ENCODE results near the gene VPS37C. TPM values are rescaled to one million over a fixed set of nuclear protein-coding genes. Genes with fewer than 3 reads are reported as not detected.
A peak's percentile ranks its signal among the peaks of the same experiment; 100 is the strongest.

VPS37C gene
- polyA plus RNA-seq, 2 donors: 14.7 to 18.6 TPM

- peaks cover 5 to 38% of the 10 kb centered on the region in 2 donors for H3K36me3 ChIP-seq (ENCODE audit: control insufficient read depth in 2 of 2, insufficient read depth in 2 of 2, low read length in 1 of 2)
- WGBS, 2 donors: 90 to 95% methylated on average over 8 of the region's 8 CpGs
- no peaks in the 10 kb centered on the region for H3K27me3 ChIP-seq (ENCODE audit: control insufficient read depth in 1 of 2, insufficient read depth in 2 of 2, low read length in 2 of 2)
- H3K4me1 ChIP-seq (ENCODE audit: control insufficient read depth in 2 of 2, insufficient read depth in 2 of 2, low read length in 1 of 2): peaks cover 3 to 4% of the 10 kb centered on the region in 2 donors
- H3K4me3 ChIP-seq (ENCODE audit: low read depth in 1 of 2, low read length in 2 of 2): no peak overlapping the region
- H3K9me3 ChIP-seq (ENCODE audit: control insufficient read depth in 2 of 2, insufficient read depth in 1 of 2, low read depth in 1 of 2, low read length in 1 of 2): no peaks in the 10 kb centered on the region
- no peak overlapping the region for H3K27ac ChIP-seq (ENCODE audit: low read depth in 2 of 2, low read length in 1 of 2)
Observed at GRCh38 chr11:61131186-61131585, 30.0 kb downstream of the VPS37C start.

GRCh38 chr11:61129639-61130523 is 31.3 kb downstream of the VPS37C start:
- Histone ChIP-seq H3K4me3 (ENCODE audit: low read depth in 1 of 2, low read length in 2 of 2) (peak overlapping the region in 1 of 2 donors; percentile 25), H3K36me3 (ENCODE audit: control insufficient read depth in 2 of 2, insufficient read depth in 2 of 2, low read length in 1 of 2) (peaks cover 5 to 38% of the 10 kb centered on the region in 2 donors)
- WGBS, 2 donors: 23 to 25% methylated on average over 33 of the region's 33 CpGs

DNA sequence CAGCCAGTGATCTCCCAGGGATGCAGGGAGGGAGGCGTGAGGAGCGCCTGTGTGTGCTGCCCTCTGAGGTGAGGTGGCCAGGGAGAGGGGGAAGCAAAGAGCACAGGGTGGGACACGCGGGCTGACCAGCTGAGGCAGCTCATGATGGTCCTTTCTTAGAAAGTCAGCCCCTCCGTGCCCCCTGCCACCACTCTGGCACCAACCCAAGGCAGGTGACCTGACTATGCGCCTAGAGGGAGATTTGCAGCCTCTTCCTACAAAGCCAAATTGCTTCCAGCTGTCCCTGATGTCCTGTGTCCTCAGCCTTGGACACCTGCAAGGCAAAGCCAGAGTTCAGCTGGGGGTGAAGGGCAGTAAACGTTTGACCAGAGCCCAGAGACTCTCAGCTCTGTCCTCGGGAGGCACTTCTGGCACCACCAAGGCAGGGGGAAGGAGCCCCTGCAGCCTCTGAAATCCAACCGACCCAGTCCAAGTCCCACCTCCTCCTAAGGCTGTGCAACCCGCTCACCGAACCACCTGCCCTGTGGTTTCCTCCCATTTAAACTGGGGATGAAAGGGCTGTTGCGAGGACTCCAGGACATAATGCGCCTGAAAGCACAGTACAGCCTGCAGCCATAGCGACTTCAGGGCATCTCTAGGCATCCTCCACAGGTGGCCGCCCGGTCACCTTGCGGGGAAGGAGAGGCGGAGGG is 32.1 kb downstream of the VPS37C start:
- Histone ChIP-seq H3K27me3 (ENCODE audit: control insufficient read depth in 1 of 2, insufficient read depth in 2 of 2, low read length in 2 of 2) (no peaks in the 10 kb centered on the region), H3K27ac (ENCODE audit: low read depth in 2 of 2, low read length in 1 of 2) (no peak overlapping the region), H3K4me3 (ENCODE audit: low read depth in 1 of 2, low read length in 2 of 2) (no peak overlapping the region), H3K9me3 (ENCODE audit: control insufficient read depth in 2 of 2, insufficient read depth in 1 of 2, low read depth in 1 of 2, low read length in 1 of 2) (no peaks in the 10 kb centered on the region), H3K4me1 (ENCODE audit: control insufficient read depth in 2 of 2, insufficient read depth in 2 of 2, low read length in 1 of 2) (peaks cover 3 to 4% of the 10 kb centered on the region in 2 donors), H3K36me3 (ENCODE audit: control insufficient read depth in 2 of 2, insufficient read depth in 2 of 2, low read length in 1 of 2) (peaks cover 5 to 31% of the 10 kb centered on the region in 2 donors)
- 81 to 84% methylated on average over 18 of the region's 18 CpGs for WGBS, 2 donors

More at GRCh38 chr11:61129639-61130523, 31.3 kb downstream of the VPS37C start:
- Histone ChIP-seq H3K9me3 (ENCODE audit: control insufficient read depth in 2 of 2, insufficient read depth in 1 of 2, low read depth in 1 of 2, low read length in 1 of 2) (no peaks in the 10 kb centered on the region), H3K27me3 (ENCODE audit: control insufficient read depth in 1 of 2, insufficient read depth in 2 of 2, low read length in 2 of 2) (no peaks in the 10 kb centered on the region), H3K4me1 (ENCODE audit: control insufficient read depth in 2 of 2, insufficient read depth in 2 of 2, low read length in 1 of 2) (peaks cover 3 to 4% of the 10 kb centered on the region in 2 donors), H3K27ac (ENCODE audit: low read depth in 2 of 2, low read length in 1 of 2) (peak overlapping the region; percentile 56 to 64)

GRCh38 chr11:61127991-61128390 is 33.2 kb downstream of the VPS37C start:
- 76 to 80% methylated on average over 9 of the region's 9 CpGs for WGBS, 2 donors
- Histone ChIP-seq H3K9me3 (ENCODE audit: control insufficient read depth in 2 of 2, insufficient read depth in 1 of 2, low read depth in 1 of 2, low read length in 1 of 2) (no peaks in the 10 kb centered on the region), H3K27me3 (ENCODE audit: control insufficient read depth in 1 of 2, insufficient read depth in 2 of 2, low read length in 2 of 2) (no peaks in the 10 kb centered on the region), H3K4me1 (ENCODE audit: control insufficient read depth in 2 of 2, insufficient read depth in 2 of 2, low read length in 1 of 2) (peaks cover 3 to 4% of the 10 kb centered on the region in 2 donors), H3K27ac (ENCODE audit: low read depth in 2 of 2, low read length in 1 of 2) (no peak overlapping the region), H3K36me3 (ENCODE audit: control insufficient read depth in 2 of 2, insufficient read depth in 2 of 2, low read length in 1 of 2) (peaks cover 5 to 23% of the 10 kb centered on the region in 2 donors), H3K4me3 (ENCODE audit: low read depth in 1 of 2, low read length in 2 of 2) (no peak overlapping the region)

GRCh38 chr11:61126256-61126655 is 35.0 kb downstream of the VPS37C start:
- H3K9me3 ChIP-seq (ENCODE audit: control insufficient read depth in 2 of 2, insufficient read depth in 1 of 2, low read depth in 1 of 2, low read length in 1 of 2): no peaks in the 10 kb centered on the region
- no peak overlapping the region for H3K27ac ChIP-seq (ENCODE audit: low read depth in 2 of 2, low read length in 1 of 2)
- peaks cover 1 to 13% of the 10 kb centered on the region in 2 donors for H3K36me3 ChIP-seq (ENCODE audit: control insufficient read depth in 2 of 2, insufficient read depth in 2 of 2, low read length in 1 of 2)
- WGBS, 2 donors: 67% methylated on average over 14 of the region's 14 CpGs
- H3K27me3 ChIP-seq (ENCODE audit: control insufficient read depth in 1 of 2, insufficient read depth in 2 of 2, low read length in 2 of 2): no peaks in the 10 kb centered on the region
- H3K4me1 ChIP-seq (ENCODE audit: control insufficient read depth in 2 of 2, insufficient read depth in 2 of 2, low read length in 1 of 2): peaks cover 4 to 6% of the 10 kb centered on the region in 2 donors
- H3K4me3 ChIP-seq (ENCODE audit: low read depth in 1 of 2, low read length in 2 of 2): no peak overlapping the region

DNA sequence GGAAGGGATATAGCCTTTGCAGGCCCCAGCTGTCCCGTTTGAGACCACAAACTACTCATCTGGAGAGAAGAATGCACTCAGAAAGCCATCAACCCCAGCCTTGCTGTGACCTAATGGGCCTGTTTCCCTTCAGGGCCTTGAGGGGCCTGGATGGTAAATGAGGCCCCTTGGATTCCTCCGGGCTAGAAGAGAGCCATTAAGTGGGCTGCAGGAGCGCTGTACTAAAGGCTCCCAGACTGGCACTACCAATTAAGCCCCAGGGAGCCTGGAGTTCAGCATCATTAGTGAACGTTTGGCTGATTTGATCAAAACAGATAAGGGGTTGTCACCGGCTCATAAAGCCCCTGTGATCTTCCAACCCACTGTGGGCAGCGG is 35.9 kb downstream of the VPS37C start:
- 79 to 80% methylated on average over 6 of the region's 6 CpGs for WGBS, 2 donors
- Histone ChIP-seq H3K4me1 (ENCODE audit: control insufficient read depth in 2 of 2, insufficient read depth in 2 of 2, low read length in 1 of 2) (peaks cover 8 to 10% of the 10 kb centered on the region in 2 donors), H3K27ac (ENCODE audit: low read depth in 2 of 2, low read length in 1 of 2) (no peak overlapping the region), H3K27me3 (ENCODE audit: control insufficient read depth in 1 of 2, insufficient read depth in 2 of 2, low read length in 2 of 2) (no peaks in the 10 kb centered on the region), H3K4me3 (ENCODE audit: low read depth in 1 of 2, low read length in 2 of 2) (no peak overlapping the region), H3K36me3 (ENCODE audit: control insufficient read depth in 2 of 2, insufficient read depth in 2 of 2, low read length in 1 of 2) (peaks cover 0 to 9% of the 10 kb centered on the region in 2 donors), H3K9me3 (ENCODE audit: control insufficient read depth in 2 of 2, insufficient read depth in 1 of 2, low read depth in 1 of 2, low read length in 1 of 2) (no peaks in the 10 kb centered on the region)

- whole genome bisulfite sequencing, 2 donors: 82 to 88% methylated on average over 17 of the region's 17 CpGs
- Histone ChIP-seq H3K27me3 (ENCODE audit: control insufficient read depth in 1 of 2, insufficient read depth in 2 of 2, low read length in 2 of 2) (no peaks in the 10 kb centered on the region), H3K4me1 (ENCODE audit: control insufficient read depth in 2 of 2, insufficient read depth in 2 of 2, low read length in 1 of 2) (peaks cover 8 to 10% of the 10 kb centered on the region in 2 donors), H3K4me3 (ENCODE audit: low read depth in 1 of 2, low read length in 2 of 2) (no peak overlapping the region), H3K9me3 (ENCODE audit: control insufficient read depth in 2 of 2, insufficient read depth in 1 of 2, low read depth in 1 of 2, low read length in 1 of 2) (no peaks in the 10 kb centered on the region), H3K36me3 (ENCODE audit: control insufficient read depth in 2 of 2, insufficient read depth in 2 of 2, low read length in 1 of 2) (peaks cover 0 to 9% of the 10 kb centered on the region in 2 donors), H3K27ac (ENCODE audit: low read depth in 2 of 2, low read length in 1 of 2) (no peak overlapping the region)
Observed at GRCh38 chr11:61124574-61125309, 36.5 kb downstream of the VPS37C start.

DNA sequence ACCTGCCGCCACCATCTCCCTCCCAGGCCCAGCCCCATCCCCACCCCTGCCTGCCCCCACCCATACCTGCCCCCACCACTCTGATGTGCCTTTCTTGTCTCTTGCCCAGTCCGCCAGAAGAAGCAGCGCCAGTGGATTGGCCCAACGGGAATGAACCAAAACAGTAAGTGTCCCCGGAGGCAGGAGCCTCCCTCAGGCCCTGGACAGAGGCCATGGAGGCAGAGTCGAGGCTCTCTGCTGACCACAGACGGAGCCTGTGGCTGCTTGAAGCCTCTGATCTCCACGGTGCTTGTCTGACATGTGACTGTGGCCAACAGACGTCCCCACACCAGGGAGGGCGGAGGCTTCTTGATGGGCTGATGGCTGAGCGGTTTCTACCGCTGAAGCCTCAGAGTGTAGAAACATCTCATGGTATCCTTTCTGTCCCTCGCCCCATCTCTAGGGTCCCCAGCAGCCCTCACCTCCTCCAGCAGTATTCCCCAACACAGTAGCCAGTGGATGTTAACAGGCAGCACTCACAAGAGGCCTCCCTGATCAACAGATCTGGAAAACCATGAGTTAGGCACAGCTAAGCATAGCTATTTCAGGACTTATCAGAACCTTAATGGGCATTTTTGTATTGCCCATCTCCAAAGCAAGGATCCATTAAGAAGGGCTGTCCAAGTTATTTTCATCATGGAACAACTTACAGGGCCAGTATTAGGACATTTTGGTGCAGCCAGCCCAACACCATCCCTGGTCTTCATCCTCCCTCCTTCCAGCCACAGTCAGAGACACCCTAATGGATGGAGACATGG is 37.3 kb downstream of the VPS37C start:
- 72 to 80% methylated on average over 13 of the region's 13 CpGs for WGBS, 2 donors
- no peak overlapping the region for H3K4me3 ChIP-seq (ENCODE audit: low read depth in 1 of 2, low read length in 2 of 2)
- H3K4me1 ChIP-seq (ENCODE audit: control insufficient read depth in 2 of 2, insufficient read depth in 2 of 2, low read length in 1 of 2): peaks cover 6 to 8% of the 10 kb centered on the region in 2 donors
- H3K27ac ChIP-seq (ENCODE audit: low read depth in 2 of 2, low read length in 1 of 2): no peak overlapping the region
- no peaks in the 10 kb centered on the region for H3K9me3 ChIP-seq (ENCODE audit: control insufficient read depth in 2 of 2, insufficient read depth in 1 of 2, low read depth in 1 of 2, low read length in 1 of 2)
- no peaks in the 10 kb centered on the region for H3K27me3 ChIP-seq (ENCODE audit: control insufficient read depth in 1 of 2, insufficient read depth in 2 of 2, low read length in 2 of 2)
- H3K36me3 ChIP-seq (ENCODE audit: control insufficient read depth in 2 of 2, insufficient read depth in 2 of 2, low read length in 1 of 2): peaks cover 0 to 9% of the 10 kb centered on the region in 2 donors

Measured in esophagus (tissue), 2 donors.